SH-SY5Y (cell line): Measurements from ENCODE around the gene HGS.

Experiments
- GATA2 ChIP-seq: IDR thresholded peaks from 2 replicates; pipeline ENCODE4 v1.6.1; 2011; ENCODE audit warnings: mild to moderate bottlenecking, low read depth, low read length
- GATA3 ChIP-seq: IDR thresholded peaks from 2 replicates; pipeline ENCODE4 v1.6.1; 2011; ENCODE audit warnings: low read depth, mild to moderate bottlenecking, low read length, moderate library complexity

DNA sequence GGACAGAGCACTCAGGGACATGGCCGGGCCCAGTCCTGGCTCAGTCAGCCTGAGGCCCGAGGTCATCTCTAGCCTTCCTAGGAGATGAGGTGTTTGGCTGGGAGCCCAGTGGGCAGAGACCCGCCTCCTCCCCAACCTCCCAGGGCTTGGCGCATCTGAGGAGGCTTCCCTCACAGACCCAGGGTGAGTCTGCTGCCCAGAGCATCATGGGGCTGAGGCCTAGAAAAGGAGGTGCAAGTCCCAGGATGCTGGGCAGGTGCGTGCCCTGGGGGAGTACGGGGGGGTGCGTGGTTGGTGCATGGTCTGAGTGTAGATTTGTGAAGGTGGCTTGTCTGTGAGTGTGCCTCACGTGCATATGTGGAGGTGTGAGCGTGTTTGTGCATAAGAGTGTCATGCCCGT, 32.1 kb upstream of the HGS start:
- no peak for TF ChIP-seq GATA2
- no peak for TF ChIP-seq GATA3
